HG03558 (cell line): ENCODE measurements around the gene NCK2.

ENCODE experiments used
- ATAC-seq: cut with Tn5 transposase; IDR thresholded peaks from one replicate; pipeline ENCODE4 v1.9.1; 2021; ENCODE audit warnings: moderate number of reproducible peaks; ENCODE audit not compliant: unreplicated experiment; ENCODE audit errors: extremely low read depth

Gene NCK2

DNA sequence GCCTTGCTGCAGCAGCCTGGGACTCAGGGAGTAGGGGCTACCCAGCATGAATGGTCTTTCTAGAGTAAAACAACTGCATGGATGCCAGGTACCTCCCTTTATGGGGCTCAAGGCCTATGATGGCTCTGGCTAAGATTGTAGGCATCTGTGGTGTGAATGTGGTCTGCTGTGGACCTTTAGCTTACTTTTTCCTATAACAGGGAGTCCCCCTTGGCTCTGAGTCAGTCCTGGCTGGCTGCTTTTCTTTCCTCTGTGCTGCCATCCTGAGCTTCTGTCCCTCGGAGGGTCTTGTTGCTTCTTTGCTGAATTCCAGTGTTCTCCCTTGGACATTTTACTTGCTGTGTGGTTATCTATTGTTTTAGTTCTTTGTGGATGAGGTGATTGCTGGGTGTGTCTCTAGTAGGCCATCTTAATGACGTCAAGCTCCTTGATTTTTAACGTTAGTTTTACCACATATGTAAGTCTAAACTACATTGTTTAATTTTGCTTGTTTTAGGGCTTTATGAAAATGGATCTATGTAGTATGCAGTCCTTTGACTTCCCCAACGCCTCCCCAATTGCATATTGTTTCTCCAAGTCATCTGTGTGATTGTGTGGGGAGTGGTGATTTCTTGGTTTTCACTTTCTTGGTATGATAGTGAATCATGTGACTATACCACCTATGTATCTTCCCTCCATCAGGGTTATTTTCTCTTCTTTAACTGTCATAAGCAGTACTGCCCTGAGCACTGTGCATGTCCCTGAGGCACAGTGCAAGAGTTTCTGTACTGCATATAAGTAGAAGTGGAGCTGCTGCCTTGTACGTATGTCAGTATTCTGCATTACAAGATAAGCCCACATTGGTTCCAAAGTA, 92.4 kb downstream of the NCK2 start:
- no peak for ATAC-seq

DNA sequence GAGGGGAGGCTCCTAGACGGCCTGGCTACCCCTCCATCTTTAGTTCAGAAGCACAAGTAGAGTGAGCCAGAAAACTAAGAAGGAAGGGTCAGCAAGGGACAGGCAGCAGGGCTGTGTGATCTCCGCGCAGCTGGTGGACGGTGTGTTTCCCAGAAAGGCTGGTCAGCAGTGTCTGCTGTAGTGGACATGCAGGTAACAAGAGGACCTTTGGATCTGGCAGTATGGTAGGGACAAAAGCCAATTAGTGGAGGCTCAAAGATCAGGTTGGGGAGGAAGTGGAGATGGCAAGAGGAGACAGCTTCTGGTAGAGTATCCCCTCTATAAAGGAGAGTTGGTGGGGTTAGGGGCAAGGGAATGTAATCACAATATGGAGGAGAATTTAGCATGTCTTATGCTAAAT, 95.1 kb downstream of the NCK2 start:
- no peak for ATAC-seq

DNA sequence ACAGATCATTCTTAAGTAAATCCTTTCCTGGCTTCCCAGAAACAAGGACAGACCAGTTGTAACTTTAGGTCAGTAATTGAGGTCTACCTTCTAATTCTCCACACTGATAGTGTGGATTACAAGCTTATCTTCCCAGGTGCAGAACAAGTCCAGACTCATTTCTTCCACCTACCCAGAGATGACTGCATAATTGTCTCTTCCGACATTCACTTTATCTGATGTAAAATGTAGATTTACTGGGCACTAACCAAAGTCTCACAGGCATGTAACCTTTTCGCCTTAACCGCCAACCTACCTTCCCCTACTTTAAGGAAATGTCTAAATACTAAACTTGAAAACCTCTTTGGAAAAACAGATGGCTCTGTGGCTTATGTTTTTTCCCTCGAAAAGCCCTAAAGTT, 96.2 kb downstream of the NCK2 start:
- ATAC-seq: no peak

DNA sequence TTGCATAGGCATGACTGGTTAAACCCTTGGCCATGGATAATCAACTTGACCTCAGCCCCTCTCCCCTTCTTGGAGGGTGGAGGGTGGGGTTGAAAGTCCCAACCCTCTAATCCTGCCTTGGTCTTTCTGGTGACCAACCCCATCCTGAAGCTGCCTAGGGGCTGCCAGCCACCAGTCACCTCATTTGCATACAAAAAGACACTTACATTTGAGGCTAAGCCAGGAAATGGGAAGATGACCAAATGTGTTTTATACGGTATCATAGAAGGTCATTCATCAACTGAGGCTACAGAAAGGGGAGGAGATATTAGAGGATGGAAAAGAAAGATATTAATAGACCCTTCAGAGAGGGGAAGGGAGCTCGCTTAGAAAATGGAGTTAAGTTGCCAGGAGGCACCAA, 96.8 kb downstream of the NCK2 start:
- no peak for ATAC-seq

DNA sequence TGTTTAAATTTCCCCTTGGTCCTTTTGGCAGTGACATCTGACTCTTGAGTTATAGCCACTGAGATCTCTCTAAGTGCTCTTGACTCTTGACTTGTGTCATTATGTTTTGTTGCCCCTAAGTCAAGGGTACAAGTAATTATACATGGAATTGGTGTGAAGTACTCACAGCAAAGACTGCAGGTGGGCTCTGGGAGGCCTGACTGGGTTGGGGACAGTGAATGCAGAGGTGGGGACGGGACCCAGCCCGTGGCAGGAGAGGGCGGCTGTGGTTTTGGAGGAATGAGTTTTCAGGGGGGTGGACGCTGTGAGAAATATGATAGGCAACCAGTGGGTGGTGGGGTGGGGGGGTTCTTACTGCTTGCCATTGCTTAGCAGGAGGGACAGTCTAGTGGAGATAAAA, 97.8 kb downstream of the NCK2 start:
- no peak for ATAC-seq

DNA sequence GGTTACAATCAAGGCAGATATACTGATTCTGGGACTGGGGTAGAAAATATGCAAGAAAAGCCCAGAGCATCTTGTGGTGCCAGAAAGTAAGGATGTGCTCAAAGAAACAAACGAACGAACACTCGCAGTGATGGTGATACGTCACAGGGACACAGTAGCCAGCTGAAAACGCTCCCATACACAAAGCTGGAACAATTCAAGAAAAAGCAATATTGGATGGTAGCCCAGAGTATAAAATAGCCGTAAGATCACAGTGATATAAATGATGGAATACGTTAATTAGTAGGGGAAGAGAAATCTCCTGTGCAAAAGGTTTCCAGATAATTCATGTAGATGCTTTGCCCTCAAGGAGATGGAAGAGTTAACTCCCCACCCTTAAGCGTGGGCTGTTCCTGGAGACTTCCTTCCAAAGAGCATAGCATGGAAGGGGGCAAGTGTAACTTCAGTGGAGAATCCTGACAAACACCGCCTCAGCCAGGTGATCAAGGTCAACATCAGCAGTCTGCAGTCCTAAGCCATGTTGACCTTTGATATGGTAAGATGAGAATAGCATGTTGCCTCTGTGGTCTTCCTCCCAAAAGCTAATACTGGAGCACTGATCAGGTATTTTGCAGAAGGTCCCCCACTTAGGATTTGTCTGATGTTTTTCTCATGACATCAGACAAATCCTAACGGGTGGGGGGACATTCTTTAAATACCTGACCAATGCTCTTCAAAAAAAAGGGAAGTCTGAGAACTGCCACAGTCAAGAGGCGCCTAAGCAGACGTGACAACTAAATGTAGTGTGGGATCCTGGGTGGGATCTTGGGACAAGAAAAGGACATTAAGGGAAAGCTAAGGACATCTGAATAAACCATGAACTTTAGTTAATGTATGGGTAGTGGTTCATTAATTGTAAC, 99.0 kb downstream of the NCK2 start:
- ATAC-seq: no peak

DNA sequence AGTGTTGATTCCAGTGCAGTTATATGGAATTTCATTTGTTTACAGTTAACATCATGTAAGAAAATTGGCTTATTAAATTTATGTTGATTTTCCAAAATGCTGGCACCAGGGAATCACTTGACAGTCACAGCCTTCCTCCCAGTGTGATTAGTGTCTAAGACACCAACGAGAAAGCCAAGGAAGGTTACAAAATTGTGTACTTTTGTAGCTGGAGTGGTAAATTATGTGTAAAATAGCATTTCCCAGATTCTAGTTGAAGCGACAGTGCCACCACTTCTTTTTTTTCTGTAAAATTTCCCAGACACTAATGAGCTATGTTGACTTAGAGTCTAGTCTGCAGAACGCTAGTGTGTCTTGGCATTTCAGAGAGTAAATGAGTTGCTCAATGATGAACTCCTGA, 101.3 kb downstream of the NCK2 start:
- ATAC-seq: no peak

DNA sequence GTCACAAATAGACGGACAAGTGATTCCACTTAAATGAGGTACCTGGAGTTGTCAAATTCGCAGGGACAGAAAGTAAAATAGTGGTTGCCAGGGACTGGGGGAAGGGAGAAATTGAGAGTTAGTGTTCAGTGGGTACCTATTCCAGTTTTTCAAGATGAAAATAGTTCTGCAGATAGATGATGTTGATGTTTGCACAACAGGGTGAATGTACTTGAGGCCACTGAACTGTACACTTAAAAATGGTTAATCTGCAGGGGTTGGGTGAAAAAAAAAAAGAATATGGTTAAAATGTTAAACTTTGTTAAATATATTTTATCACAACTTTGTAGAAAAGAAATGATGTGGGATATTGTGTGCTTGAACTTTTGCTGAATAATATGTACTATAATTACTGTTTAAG, 102.3 kb downstream of the NCK2 start:
- no peak for ATAC-seq

DNA sequence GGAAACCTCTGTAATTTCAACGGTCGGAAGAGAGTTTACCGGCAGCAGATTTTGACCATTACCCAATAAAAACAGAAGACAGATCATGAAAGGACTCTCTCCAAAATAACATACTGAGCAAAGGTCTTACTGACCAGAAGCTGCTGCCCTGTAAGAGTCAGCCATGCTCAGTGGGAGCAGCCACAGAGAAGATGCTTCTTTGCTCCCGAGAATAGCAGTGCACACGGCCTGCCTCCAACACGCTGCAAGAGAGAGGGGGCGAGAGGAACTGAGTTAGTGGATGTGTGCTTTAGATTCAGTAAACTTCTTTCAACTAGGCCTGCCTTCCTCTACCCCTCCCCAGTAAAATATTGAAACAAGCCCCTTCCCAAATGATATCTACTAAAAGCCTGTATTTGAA, 103.7 kb downstream of the NCK2 start:
- ATAC-seq: no peak

DNA sequence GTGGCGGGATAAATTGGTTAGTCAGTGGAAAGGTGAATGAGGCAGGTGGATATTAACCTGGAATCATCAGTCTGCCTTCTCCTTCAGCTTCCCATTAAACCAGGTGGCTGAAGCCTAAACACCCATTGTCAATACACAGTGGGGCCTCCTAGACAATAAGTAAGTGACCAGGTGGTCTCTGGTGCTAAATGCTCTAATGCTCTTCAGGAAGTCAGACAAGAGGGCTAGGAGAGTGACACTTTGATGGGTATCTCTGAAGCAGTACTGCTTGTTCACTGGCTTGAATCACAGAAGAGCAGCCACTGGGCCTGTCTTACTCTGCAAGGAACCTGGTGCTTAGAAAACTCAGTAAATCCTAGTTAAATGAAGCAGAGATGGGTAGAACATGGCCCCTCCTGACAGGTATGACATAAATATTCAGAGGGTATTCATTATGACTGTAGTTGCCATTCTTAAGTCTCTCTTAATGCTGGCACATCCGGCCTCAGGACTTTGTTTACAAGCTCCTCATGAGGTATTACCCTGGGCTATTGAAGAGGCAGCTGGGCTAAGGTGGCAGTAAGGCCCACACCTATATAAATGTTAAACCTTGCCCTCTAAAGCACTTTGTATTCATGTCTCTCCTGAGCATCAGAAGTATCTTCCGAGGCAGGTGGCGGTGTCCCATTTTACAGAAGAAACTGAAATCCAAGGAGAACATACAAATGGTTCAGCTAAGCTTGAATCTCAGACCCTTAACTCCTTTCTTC, 104.9 kb downstream of the NCK2 start:
- no peak for ATAC-seq

DNA sequence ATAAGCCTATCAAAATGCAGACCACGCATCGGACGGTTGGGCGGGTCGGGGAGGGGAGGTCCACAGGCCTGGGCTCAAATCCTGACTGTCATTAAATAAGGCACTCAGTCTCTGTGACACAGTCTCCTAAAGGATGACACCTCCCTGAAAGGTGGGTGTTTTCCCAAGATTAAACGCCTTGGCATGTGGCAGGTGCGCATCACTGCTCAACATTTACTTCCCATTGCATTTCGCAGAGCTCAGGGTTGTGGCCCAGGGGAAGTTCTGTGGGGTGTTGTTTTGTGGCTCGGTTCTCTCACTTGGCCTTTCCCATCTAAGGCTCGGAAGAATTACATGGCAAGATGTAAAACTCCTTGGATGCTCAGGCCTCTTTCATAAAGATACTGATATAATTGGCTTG, 107.4 kb downstream of the NCK2 start:
- no peak for ATAC-seq

DNA sequence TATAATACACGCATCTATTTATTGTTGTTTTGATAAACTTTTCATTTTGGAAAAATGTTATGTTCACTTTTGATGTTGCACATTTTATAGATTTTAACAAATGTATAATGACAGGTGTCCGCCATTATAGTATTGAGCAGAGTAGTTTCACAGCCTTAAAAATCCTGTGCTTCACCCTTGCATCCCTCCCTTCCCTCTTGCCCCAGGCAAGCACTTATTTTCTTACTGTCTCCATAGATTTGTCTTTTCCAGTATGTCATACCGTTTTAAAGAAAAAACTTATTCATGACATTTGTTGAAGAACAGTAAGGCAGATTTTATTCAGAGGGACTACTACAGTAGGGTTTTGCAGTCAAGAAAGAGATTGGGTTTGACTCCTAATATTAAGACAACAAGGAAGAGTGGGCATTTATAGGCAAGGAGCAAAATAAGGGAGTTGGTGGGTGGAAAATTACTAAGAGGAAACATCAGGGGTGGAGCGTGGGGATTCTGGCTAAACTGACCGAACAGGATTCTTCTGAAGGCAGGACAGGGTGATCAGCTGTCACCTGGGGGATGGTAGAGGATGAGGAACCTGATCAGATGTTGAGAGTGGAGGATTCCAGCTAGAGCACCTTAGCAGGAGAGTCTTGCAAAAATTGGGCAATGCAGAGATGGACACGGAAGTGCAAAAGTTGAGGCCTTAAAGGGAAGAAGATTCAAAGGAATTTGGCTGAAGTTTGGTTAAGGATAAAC, 108.8 kb downstream of the NCK2 start:
- no peak for ATAC-seq

DNA sequence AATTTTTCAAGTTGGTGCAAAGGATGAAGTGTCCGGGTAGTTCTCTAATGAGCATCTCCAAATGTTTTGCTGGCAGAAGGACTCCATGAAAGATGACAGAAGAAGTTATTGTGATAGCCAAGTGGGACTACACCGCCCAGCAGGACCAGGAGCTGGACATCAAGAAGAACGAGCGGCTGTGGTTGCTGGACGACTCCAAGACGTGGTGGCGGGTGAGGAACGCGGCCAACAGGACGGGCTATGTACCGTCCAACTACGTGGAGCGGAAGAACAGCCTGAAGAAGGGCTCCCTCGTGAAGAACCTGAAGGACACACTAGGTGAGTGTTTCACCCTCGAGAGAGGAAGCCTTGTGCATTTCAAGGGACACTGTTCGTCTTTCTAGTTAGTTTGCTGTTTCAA, 110.3 kb downstream of the NCK2 start:
- ATAC-seq: no peak

DNA sequence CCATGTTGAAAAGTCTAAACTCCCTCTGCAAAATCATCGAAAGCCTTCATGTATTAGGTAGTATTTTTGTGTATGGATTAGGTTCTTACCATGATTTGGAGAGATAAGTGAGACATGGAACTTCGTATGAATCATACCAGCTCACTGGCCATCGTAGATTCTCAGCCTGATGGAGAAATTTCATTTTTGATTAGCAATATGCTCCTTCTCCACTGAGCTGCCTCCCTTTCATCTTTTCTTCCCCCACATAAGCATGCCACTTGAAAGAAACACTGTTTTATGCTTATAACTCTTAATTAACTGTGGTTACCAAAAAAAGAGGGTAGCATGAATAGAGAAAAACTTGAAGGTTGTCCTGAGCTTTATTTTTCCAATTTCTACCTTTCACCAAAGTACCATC, 111.9 kb downstream of the NCK2 start:
- ATAC-seq: no peak

DNA sequence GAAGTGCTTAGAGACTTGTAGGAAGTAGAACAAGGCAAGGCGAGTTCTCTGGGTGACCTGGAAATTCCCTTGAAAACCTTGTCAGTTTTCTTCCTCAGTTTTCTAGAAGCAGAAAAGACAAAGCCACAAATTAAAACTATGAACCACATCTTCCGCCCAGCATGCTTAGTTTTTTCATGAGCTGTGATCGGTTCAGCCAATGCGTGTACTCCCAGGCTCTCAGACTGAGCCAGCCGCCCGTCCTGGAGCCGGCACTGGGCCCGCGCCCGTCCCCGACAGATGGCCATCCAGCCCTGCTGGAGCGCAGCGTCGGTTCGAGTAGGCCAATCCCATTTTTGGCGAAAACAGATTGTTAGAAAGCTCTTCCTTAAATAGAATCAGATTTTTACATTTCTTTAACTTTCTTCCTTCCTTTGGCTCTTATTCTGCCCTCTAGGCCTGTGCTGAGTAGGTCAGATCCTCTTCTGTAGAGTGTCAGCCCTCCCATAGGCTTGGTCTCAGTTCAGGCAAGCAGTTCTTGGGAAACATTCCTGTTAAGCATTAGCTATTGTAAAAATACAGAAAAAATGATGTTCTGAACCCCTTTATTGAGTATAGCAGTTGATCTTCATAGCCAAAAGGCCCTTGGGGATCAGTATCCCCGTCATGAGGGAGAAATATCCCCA, 112.5 kb downstream of the NCK2 start:
- ATAC-seq: no peak

DNA sequence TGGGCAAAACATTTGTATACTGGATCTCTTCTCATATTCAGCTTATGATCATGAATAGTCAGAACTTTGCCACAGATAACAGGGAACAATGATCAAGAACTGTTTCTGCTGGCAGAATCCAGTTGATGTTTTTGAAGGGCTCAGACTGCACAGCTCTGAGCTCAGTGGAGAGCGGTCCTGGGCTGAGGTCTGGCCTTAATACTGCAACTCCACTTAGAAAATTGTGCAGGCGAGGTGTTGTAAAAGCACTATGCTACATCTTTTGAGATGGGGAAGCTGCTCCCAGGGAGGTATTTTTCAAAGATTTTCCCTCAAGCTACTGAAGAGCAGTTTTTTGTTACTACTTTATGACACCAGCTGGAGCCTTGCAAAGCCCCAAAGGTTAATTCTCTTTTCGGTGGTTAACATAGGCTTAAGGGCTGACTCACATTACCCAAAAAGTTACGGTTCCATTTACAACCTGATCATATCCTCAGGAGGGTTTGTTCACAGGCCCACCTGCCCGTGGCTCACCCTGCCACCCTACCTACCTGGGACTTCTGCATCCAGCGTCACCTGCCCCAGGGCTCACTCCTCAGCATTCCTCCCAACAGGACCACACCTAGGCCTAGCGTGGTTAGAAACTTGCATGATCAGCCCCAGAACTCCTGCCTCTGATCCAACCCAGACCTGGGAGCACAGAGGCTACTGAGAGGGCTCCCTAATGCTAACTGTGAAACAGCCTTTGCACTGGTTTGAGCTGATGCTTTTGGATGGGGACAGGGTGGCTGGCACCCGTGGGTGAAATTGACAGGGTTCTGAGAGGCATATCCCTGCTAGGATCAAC, 114.4 kb downstream of the NCK2 start:
- ATAC-seq: peak; percentile 70

DNA sequence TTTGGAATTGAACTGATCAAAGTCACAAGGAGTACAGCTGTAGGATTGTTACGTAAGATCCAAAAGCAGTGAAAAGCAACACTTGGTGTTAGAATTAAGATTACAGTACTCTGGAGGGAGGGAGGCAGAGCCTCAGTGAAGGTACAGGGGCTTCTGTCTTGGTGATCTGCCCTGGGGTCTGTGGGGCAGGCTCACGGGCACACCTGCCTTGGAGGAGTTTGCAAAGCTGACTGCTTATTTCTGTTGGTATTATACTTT, 114.9 kb downstream of the NCK2 start:
- ATAC-seq: no peak

DNA sequence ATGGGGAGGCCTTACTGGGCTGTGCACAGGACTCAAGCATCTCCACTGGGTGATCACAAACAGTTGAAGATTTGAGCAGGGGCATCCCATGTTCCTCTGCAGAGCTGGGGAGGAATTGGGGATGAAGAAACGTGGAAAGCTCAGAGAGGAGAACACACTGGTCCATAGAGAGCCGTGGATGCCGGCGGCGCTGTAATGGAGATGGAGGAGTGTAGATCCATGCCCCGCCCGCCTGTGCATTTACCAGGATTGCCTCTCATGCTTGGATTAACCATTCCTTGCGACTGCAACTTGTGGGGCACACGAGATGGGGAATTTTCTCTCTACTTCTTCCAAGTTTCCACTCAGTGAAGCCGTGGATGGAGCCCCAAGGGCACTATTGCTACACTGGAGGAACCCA, 115.9 kb downstream of the NCK2 start:
- ATAC-seq: no peak

DNA sequence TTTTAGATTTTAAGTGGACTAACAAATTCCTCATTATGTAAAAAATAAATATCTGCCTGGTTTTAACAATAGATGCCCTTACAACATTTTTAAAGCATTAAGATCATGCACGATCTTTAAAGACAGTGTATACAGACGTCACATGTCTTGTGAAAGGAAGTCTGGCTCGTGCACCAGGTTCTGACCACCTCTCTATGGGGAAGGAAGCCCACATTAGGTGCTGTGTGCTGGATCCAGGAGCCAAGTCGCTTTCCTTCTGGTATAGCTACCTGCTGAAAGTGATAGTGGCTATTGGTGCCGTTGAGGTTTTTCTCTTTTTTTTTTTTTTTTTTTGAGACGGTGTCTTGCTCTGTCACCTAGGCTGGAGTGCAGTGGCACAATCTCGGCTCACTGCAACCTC, 116.5 kb downstream of the NCK2 start:
- no peak for ATAC-seq
